HG03521 (cell line): ENCODE data around the gene NHSL2.
"Not testable (repeated sequence)": the region's sequence is repeated elsewhere in the genome, so short reads cannot be mapped to it uniquely, and the experiment has no call there.

ENCODE experiments used
- ATAC-seq: cut with Tn5 transposase; IDR thresholded peaks from one replicate; pipeline ENCODE4 v1.9.1; 2021; ENCODE audit warnings: mild to moderate bottlenecking, moderate library complexity; ENCODE audit not compliant: unreplicated experiment

Gene NHSL2

GRCh38 chrX:72146527-72146926 lies 235.9 kb downstream of the NHSL2 start:
- no peak for ATAC-seq

GRCh38 chrX:72158773-72159172 lies 248.1 kb downstream of the NHSL2 start:
- ATAC-seq = no peak

- ATAC-seq = no peak
These were observed 249.1 kb downstream of the NHSL2 start for GRCh38 chrX:72159769-72160168.

GRCh38 chrX:72165551-72165950 lies 254.9 kb downstream of the NHSL2 start:
- ATAC-seq = no peak

- ATAC-seq = no peak
These were observed 258.5 kb downstream of the NHSL2 start for GRCh38 chrX:72169008-72169728.

- not testable (repeated sequence) for ATAC-seq
These were observed 265.6 kb downstream of the NHSL2 start for GRCh38 chrX:72176289-72176688.

- ATAC-seq = no peak
These were observed 266.3 kb downstream of the NHSL2 start for GRCh38 chrX:72176981-72177380.

GRCh38 chrX:72180539-72180938 lies 269.9 kb downstream of the NHSL2 start:
- no peak for ATAC-seq

- peak; percentile 94 for ATAC-seq
These were observed 270.8 kb downstream of the NHSL2 start, which contains the start of gene PIN4 for GRCh38 chrX:72181178-72182125. Gene PIN4, plus strand, starts transcription at chrX:72181757. Its CDS starts 29 bp downstream, at chrX:72181786.

GRCh38 chrX:72182924-72183323 lies 272.3 kb downstream of the NHSL2 start:
- ATAC-seq = no peak

- ATAC-seq = no peak
These were observed 291.3 kb downstream of the NHSL2 start for GRCh38 chrX:72201836-72202536.
